Measurements from ENCODE around the gene LRRC8A.

The LRRC8A gene

DNA sequence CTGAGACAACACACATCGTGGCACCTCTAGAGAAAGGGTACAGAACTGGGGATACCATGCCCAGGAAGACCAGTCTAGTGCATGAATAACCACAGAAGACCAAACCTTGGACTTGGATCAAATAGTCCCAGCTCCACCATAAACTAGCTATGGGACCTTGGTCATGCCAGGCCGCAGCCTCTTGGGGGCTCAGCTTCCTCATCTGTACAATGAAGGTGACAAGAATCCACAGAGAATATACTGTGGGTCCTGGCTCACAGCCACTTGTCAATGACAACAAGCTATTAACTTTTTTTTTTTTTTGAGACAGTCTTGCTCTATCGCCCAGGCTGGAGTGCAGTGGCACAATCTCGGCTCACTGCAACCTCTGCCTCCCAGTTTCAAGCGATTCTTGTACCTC, 4.1 kb upstream of the LRRC8A start:
- H3K79me2 ChIP-seq (ENCODE audit: insufficient read depth, low read length), result peaks cover 5% of the 10 kb centered on the region; the same call in 1 of the 2 replicates
- no peaks in the 10 kb centered on the region for H4K20me1 ChIP-seq (ENCODE audit: insufficient read depth, low read length, poor library complexity, severe bottlenecking)
- H3F3A ChIP-seq (ENCODE audit: low read depth), result no peaks in the 10 kb centered on the region
- no peaks in the 10 kb centered on the region for H3K4me1 ChIP-seq (ENCODE audit: insufficient read depth, low read length, poor library complexity, severe bottlenecking)
- TF ChIP-seq, protein P1, sequence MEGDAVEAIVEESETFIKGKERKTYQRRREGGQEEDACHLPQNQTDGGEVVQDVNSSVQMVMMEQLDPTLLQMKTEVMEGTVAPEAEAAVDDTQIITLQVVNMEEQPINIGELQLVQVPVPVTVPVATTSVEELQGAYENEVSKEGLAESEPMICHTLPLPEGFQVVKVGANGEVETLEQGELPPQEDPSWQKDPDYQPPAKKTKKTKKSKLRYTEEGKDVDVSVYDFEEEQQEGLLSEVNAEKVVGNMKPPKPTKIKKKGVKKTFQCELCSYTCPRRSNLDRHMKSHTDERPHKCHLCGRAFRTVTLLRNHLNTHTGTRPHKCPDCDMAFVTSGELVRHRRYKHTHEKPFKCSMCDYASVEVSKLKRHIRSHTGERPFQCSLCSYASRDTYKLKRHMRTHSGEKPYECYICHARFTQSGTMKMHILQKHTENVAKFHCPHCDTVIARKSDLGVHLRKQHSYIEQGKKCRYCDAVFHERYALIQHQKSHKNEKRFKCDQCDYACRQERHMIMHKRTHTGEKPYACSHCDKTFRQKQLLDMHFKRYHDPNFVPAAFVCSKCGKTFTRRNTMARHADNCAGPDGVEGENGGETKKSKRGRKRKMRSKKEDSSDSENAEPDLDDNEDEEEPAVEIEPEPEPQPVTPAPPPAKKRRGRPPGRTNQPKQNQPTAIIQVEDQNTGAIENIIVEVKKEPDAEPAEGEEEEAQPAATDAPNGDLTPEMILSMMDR (conservative IDR thresholded peaks at IDR 0.05; ENCODE audit: low read length), result peak; percentile 21; the same call in 1 of the 2 replicates
- no peak for TF ChIP-seq EZH2phosphoT487 (IDR thresholded peaks at IDR 0.05; ENCODE audit: borderline replicate concordance)
- H3K9me2 ChIP-seq (replicated peaks; ENCODE audit: low read depth, low read length), result no peaks in the 10 kb centered on the region
- no peaks in the 10 kb centered on the region for H3K36me3 ChIP-seq (ENCODE audit: insufficient read depth, low read length)
- H3K4me2 ChIP-seq (ENCODE audit: low read depth, low read length, poor library complexity, severe bottlenecking), result no peak overlapping the region
- H3K4me3 ChIP-seq (ENCODE audit: low read length, poor library complexity, severe bottlenecking), result no peak overlapping the region
- no peaks in the 10 kb centered on the region for H3K27me3 ChIP-seq (ENCODE audit: insufficient read depth, low read length, poor library complexity, severe bottlenecking)
- H2AFZ ChIP-seq (ENCODE audit: low read length), result no peak overlapping the region
- H3K9me3 ChIP-seq (ENCODE audit: insufficient read depth, low read depth, low read length), result no peaks in the 10 kb centered on the region
- H3K9ac ChIP-seq (ENCODE audit: low read depth, low read length, poor library complexity, severe bottlenecking), result no peak overlapping the region

DNA sequence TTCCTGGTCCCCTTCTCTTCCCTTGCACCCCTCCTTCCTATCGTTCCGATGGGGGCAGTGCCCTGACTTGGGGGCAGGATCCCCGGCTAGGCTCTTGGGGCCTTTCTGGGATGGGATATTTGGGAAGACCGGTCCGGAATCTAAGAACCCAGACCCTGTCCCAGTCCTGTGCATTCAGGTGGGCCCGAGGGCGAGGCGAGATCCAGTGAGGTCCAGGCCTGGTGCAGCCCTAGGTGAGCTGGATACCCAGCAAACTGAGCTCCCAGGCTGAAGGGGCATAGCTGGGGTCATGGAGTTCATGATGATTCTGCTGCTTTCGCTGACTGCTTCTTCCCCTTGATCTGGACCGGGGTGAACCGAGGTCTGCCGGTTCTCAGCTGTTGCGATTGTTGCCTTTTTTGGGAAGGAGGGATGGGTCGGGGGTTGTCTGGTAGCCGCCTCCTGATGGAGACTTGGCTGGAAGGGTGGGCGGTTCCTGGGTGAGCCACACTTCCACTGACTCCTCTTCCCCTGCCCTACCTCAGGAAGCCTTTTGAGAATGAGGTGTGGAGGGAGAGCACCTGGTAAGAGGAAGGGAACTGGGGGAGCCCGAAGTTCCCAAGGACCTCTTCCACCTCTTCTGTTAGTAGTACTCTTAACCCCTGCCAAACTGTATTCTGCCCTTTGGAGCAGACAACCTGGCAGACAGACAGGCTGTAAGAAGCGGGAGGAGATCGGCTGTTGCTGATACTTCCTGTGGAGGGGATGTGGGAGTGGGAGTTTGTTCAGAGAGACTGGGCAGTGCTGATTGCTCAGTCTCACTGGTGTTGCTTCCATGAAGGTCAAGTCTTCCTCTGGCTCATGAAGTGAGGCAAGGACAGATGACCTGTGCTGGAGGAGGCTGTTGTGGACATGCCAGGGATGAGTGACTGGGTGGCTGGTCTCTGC, 1.0 kb downstream of the LRRC8A start:
- H2AFZ ChIP-seq (ENCODE audit: low read length), result no peak overlapping the region
- H3K4me1 ChIP-seq (ENCODE audit: insufficient read depth, low read length, poor library complexity, severe bottlenecking), result peaks cover 5% of the 10 kb centered on the region
- H3K9ac ChIP-seq (ENCODE audit: low read depth, low read length, poor library complexity, severe bottlenecking), result peak overlapping the region; percentile 94
- H3K27me3 ChIP-seq (ENCODE audit: insufficient read depth, low read length, poor library complexity, severe bottlenecking), result no peaks in the 10 kb centered on the region
- H3K9me2 ChIP-seq (replicated peaks; ENCODE audit: low read depth, low read length), result no peaks in the 10 kb centered on the region
- H4K20me1 ChIP-seq (ENCODE audit: insufficient read depth, low read length, poor library complexity, severe bottlenecking), result peaks cover 2% of the 10 kb centered on the region
- peaks cover 31% of the 10 kb centered on the region for H3K79me2 ChIP-seq (ENCODE audit: insufficient read depth, low read length)
- H3K4me2 ChIP-seq (ENCODE audit: low read depth, low read length, poor library complexity, severe bottlenecking), result peak overlapping the region; percentile 91
- TF ChIP-seq EZH2phosphoT487 (IDR thresholded peaks at IDR 0.05; ENCODE audit: borderline replicate concordance), result no peak
- TF ChIP-seq, protein P1 (conservative IDR thresholded peaks at IDR 0.05; ENCODE audit: low read length), result no peak
- no peaks in the 10 kb centered on the region for H3F3A ChIP-seq (ENCODE audit: low read depth)
- no peaks in the 10 kb centered on the region for H3K9me3 ChIP-seq (ENCODE audit: insufficient read depth, low read depth, low read length)
- peak overlapping the region; percentile 99 for H3K4me3 ChIP-seq (ENCODE audit: low read length, poor library complexity, severe bottlenecking)
- H3K36me3 ChIP-seq (ENCODE audit: insufficient read depth, low read length), result no peaks in the 10 kb centered on the region

DNA sequence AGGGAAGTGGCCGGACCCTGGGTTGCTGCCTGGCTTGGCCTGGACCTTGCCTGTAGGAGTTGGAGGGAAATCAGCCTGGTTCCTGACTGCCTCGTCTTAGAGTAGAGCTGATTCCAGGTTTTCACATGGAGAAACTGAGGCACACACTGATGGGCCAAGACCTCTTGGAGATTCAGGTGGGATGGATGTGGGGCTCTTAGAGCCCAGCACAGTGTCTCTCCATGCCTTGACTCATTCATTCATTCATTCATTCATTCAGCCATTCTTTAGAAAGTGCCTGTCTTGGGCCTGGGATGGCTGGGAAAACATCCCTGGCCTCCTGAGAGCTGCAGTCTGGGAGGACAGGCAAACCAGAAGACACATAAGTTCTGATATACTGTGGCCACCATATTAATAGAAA, 2.2 kb downstream of the LRRC8A start:
- TF ChIP-seq EZH2phosphoT487 (IDR thresholded peaks at IDR 0.05; ENCODE audit: borderline replicate concordance), result no peak
- TF ChIP-seq, protein P1 (conservative IDR thresholded peaks at IDR 0.05; ENCODE audit: low read length), result no peak
- Histone ChIP-seq H3K27me3 (ENCODE audit: insufficient read depth, low read length, poor library complexity, severe bottlenecking) (no peaks in the 10 kb centered on the region), H3K9me3 (ENCODE audit: insufficient read depth, low read depth, low read length) (no peaks in the 10 kb centered on the region), H4K20me1 (ENCODE audit: insufficient read depth, low read length, poor library complexity, severe bottlenecking) (peaks cover 2% of the 10 kb centered on the region), H3K79me2 (ENCODE audit: insufficient read depth, low read length) (peaks cover 39% of the 10 kb centered on the region), H3K4me2 (ENCODE audit: low read depth, low read length, poor library complexity, severe bottlenecking) (peak overlapping the region; percentile 91), H3K4me1 (ENCODE audit: insufficient read depth, low read length, poor library complexity, severe bottlenecking) (peaks cover 5% of the 10 kb centered on the region), H3F3A (ENCODE audit: low read depth) (no peaks in the 10 kb centered on the region), H3K4me3 (ENCODE audit: low read length, poor library complexity, severe bottlenecking) (no peak overlapping the region), H3K36me3 (ENCODE audit: insufficient read depth, low read length) (no peaks in the 10 kb centered on the region), H3K9me2 (replicated peaks; ENCODE audit: low read depth, low read length) (no peaks in the 10 kb centered on the region), H3K9ac (ENCODE audit: low read depth, low read length, poor library complexity, severe bottlenecking) (no peak overlapping the region), H2AFZ (ENCODE audit: low read length) (no peak overlapping the region)
